ENCODE results near the gene NBAS. TPM values are rescaled to one million over a fixed set of nuclear protein-coding genes. Genes with fewer than 3 reads are reported as not detected.
A peak's percentile ranks its signal among the peaks of the same experiment; 100 is the strongest.

Gene NBAS
- total and polyA plus RNA-seq, 9 of the 15 experiments (the other 6 are each of a cell fraction or from before 2014, with no cell fraction given): 15.3 to 94.4 (median 69.9) TPM

DNA sequence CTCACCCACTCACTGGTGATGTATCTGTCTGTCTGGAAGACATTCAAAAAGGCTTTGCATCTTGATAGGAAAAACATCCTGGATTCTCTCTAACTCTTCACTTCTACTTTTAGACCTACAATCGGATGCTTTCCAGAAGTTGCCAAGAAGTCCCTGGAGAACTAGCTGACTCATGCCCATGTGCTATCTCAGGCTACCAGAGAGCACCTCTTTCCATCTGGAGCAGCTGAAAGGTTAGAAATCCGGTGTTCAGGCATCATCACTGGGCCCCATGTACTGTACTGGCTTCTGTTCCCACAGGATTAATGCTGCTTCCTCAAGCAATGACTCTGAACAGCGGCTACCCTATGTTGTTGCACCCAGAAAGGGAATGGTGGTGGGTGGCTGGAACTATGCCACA is 259.0 kb downstream of the NBAS start (continued):
- TF ChIP-seq TAL1 (IDR thresholded peaks at IDR 0.05) (peak; percentile 86), NFE2 (IDR thresholded peaks at IDR 0.05; ENCODE audit: low read depth) (peak; percentile 85), CBFA2T3 (IDR thresholded peaks at IDR 0.05) (peak; percentile 91), SMARCE1 (IDR thresholded peaks at IDR 0.05) (peak; percentile 66; the same call in 1 of the 2 replicates), MAFK (IDR thresholded peaks at IDR 0.05; ENCODE audit: low read length) (peak; percentile 58; the same call in 1 of the 2 replicates), PRMT5 (CRISPR knock-in tag; IDR thresholded peaks at IDR 0.05) (no peak), ZNF316 (IDR thresholded peaks at IDR 0.05) (peak; percentile 78), SRF (CRISPR knock-in tag; IDR thresholded peaks at IDR 0.05) (no peak), ARID1B (IDR thresholded peaks at IDR 0.05) (peak; percentile 87), JUND (IDR thresholded peaks at IDR 0.05; ENCODE audit: borderline replicate concordance, low read depth, low read length) (peak; percentile 58; the same call in 1 of the 2 replicates), JUND (tag; IDR thresholded peaks at IDR 0.05; ENCODE audit: borderline replicate concordance, low read depth, low read length) (peak; percentile 56; the same call in 1 of the 3 replicates)
- TF ChIP-seq, protein P1, sequence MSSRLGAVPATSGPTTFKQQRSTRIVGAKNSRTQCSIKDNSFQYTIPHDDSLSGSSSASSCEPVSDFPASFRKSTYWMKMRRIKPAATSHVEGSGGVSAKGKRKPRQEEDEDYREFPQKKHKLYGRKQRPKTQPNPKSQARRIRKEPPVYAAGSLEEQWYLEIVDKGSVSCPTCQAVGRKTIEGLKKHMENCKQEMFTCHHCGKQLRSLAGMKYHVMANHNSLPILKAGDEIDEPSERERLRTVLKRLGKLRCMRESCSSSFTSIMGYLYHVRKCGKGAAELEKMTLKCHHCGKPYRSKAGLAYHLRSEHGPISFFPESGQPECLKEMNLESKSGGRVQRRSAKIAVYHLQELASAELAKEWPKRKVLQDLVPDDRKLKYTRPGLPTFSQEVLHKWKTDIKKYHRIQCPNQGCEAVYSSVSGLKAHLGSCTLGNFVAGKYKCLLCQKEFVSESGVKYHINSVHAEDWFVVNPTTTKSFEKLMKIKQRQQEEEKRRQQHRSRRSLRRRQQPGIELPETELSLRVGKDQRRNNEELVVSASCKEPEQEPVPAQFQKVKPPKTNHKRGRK (tag; IDR thresholded peaks at IDR 0.05): no peak
- TF ChIP-seq, protein P2, sequence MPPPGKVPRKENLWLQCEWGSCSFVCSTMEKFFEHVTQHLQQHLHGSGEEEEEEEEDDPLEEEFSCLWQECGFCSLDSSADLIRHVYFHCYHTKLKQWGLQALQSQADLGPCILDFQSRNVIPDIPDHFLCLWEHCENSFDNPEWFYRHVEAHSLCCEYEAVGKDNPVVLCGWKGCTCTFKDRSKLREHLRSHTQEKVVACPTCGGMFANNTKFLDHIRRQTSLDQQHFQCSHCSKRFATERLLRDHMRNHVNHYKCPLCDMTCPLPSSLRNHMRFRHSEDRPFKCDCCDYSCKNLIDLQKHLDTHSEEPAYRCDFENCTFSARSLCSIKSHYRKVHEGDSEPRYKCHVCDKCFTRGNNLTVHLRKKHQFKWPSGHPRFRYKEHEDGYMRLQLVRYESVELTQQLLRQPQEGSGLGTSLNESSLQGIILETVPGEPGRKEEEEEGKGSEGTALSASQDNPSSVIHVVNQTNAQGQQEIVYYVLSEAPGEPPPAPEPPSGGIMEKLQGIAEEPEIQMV (tag; conservative IDR thresholded peaks at IDR 0.05; ENCODE audit: low read depth): no peak
- TF ChIP-seq, protein P3, sequence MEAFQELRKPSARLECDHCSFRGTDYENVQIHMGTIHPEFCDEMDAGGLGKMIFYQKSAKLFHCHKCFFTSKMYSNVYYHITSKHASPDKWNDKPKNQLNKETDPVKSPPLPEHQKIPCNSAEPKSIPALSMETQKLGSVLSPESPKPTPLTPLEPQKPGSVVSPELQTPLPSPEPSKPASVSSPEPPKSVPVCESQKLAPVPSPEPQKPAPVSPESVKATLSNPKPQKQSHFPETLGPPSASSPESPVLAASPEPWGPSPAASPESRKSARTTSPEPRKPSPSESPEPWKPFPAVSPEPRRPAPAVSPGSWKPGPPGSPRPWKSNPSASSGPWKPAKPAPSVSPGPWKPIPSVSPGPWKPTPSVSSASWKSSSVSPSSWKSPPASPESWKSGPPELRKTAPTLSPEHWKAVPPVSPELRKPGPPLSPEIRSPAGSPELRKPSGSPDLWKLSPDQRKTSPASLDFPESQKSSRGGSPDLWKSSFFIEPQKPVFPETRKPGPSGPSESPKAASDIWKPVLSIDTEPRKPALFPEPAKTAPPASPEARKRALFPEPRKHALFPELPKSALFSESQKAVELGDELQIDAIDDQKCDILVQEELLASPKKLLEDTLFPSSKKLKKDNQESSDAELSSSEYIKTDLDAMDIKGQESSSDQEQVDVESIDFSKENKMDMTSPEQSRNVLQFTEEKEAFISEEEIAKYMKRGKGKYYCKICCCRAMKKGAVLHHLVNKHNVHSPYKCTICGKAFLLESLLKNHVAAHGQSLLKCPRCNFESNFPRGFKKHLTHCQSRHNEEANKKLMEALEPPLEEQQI (IDR thresholded peaks at IDR 0.05): peak; percentile 35; the same call in 1 of the 2 replicates
- TF ChIP-seq, protein P4, sequence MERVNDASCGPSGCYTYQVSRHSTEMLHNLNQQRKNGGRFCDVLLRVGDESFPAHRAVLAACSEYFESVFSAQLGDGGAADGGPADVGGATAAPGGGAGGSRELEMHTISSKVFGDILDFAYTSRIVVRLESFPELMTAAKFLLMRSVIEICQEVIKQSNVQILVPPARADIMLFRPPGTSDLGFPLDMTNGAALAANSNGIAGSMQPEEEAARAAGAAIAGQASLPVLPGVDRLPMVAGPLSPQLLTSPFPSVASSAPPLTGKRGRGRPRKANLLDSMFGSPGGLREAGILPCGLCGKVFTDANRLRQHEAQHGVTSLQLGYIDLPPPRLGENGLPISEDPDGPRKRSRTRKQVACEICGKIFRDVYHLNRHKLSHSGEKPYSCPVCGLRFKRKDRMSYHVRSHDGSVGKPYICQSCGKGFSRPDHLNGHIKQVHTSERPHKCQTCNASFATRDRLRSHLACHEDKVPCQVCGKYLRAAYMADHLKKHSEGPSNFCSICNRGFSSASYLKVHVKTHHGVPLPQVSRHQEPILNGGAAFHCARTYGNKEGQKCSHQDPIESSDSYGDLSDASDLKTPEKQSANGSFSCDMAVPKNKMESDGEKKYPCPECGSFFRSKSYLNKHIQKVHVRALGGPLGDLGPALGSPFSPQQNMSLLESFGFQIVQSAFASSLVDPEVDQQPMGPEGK (CRISPR knock-in tag; IDR thresholded peaks at IDR 0.05; ENCODE audit: borderline replicate concordance): no peak

Measured in K562 (cell line).